Transverse colon (tissue), 4 donors: ENCODE results near the gene CDK5RAP3. TPM values are rescaled to one million over a fixed set of nuclear protein-coding genes. Genes with fewer than 3 reads are reported as not detected.
A peak's percentile ranks its signal among the peaks of the same experiment; 100 is the strongest.

Experiments used
- DNase-seq: peaks from one replicate; pipeline ENCODE4 v3.0.0-alpha.2; 2019
- H3K27ac ChIP-seq, 4 donors: fragments of 200-600 bp; sonication (generic); 2 replicates each; pipeline ENCODE4 v1.5.1; 2016 to 2018; ENCODE audit warnings: inconsistent platforms in 4 of 4
- H3K27me3 ChIP-seq: fragments of 200-600 bp; sonication (generic); 2 replicates; pipeline ENCODE4 v1.5.1; 2017; ENCODE audit warnings: inconsistent platforms
- H3K36me3 ChIP-seq, 4 donors: fragments of 200-600 bp; sonication (generic); 2 replicates each; pipeline ENCODE4 v1.5.1; 2017 to 2019; ENCODE audit warnings: inconsistent platforms in 4 of 4
- H3K4me1 ChIP-seq, 4 donors: fragments of 200-600 bp; sonication (generic); 2 replicates each; pipeline ENCODE4 v1.5.1; 2017 to 2020; ENCODE audit warnings: inconsistent platforms in 4 of 4
- H3K4me3 ChIP-seq, 4 donors: fragments of 200-600 bp; sonication (generic); 1 replicate in 1 of 4; 2 replicates in 3 of 4; pipeline versions ENCODE4 v1.5.1 to v1.6.1; 2017 to 2019; ENCODE audit warnings: inconsistent platforms in 4 of 4
- H3K9me3 ChIP-seq, 2 donors: fragments of 200-600 bp; sonication (generic); 2 replicates each; pipeline ENCODE4 v1.5.1; 2017 to 2019; ENCODE audit warnings: inconsistent platforms in 2 of 2
- EP300 ChIP-seq: sonication (generic); formaldehyde crosslinking; IDR thresholded peaks from one replicate; pipeline ENCODE4 v1.6.1; 2017; ENCODE audit warnings: antibody characterized with exemption, low read depth
- POLR2A ChIP-seq: fragments of 450-650 bp; IDR thresholded peaks from one replicate; pipeline ENCODE4 v1.6.1; 2016; ENCODE audit warnings: antibody characterized with exemption, mild to moderate bottlenecking, moderate library complexity
- POLR2AphosphoS5 ChIP-seq, 3 donors: sonication (generic); formaldehyde crosslinking; IDR thresholded peaks; one replicate each; pipeline ENCODE4 v1.6.1; 2016; ENCODE audit warnings: antibody characterized with exemption in 3 of 3
- WGBS, 2 donors: methylation state at CpG; one replicate each; pipeline ENCODE4 v1.1.5; 2018; ENCODE audit warnings: low coverage in 1 of 2; 5-methylcytosine and 5-hydroxymethylcytosine counted together
- in situ Hi-C, 4 donors: fragments of 200-750 bp; cut with MboI; loops; one replicate each; pipeline versions ENCODE4 v1.15.0 to v1.15.1; 2017; ENCODE audit warnings: low sequenced_read_pairs in 3 of 4, low pct_ligation_motif_present in 1 of 4, low pct_unique_long_range_greater_than_20kb in 1 of 4
- intact Hi-C: fragments of 100-400 bp; cut with DNase I; formaldehyde crosslinking; loops from one replicate; pipeline ENCODE4 v1.15.1; 2023; ENCODE audit warnings: low total_unique reads
- total RNA-seq, 4 donors: library from RNA; depleted of rRNA; stranded (reverse); fragments of >200 nt; gene quantifications; one replicate each; pipeline ENCODE4 v1.1.0, GENCODE V29; 2016
- TF ChIP-seq, protein P1 (sequence below), 5 experiments: fragments of 200-600 bp in 3 of 5; fragments of 450-650 bp in 2 of 5; sonication (generic) in 3 of 5; IDR thresholded peaks; 1 replicate in 2 of 5; 2 replicates in 3 of 5; pipeline ENCODE4 v1.5.1; 2016 to 2017; ENCODE audit warnings: antibody characterized with exemption in 5 of 5, inconsistent platforms in 3 of 5, mild to moderate bottlenecking in 2 of 5, moderate library complexity in 1 of 5

Gene CDK5RAP3
- total RNA-seq, 4 donors from 2014 or later = 159 to 540 (median 296) TPM

DNA sequence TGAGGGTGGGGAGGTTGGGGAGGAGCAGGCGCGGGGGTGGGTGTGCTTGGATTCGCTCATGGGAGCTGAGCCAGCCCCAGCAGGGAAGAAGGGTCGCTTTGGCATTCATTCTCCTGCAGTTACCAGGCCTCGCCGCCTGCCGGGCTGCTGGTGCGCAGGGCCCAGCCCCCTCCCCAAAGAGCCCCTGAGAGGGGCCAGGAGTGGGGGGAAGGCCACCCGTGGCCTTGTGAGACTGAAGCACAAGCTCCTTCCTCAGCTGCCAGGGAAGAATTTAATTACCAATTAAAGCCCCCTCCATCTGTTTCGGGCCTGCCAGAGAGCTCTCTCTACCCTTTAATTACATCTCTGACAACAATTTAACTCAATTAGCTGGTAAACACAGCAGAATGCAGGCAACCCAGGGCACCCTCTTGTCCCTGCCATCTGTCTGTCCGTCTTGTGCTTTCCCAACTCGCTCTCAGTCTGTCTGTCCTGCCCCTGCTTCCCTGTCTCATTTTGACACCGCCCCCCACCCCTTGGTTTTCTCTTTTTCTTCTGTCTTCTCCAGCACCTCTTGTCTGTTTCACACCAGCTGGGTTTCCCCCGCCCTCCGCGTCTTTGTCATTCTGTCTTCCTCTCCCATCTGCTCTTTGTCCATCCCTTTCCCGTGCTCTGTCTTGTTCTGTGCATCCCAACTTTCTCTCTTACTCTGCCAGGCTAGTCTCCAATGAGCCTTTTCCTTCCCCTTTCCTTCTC lies 32.7 kb downstream of the CDK5RAP3 start:
- Histone ChIP-seq H3K9me3 (no peaks in the 10 kb centered on the region), H3K27me3 (peaks cover 8% of the 10 kb centered on the region), H3K4me3 (no peak overlapping the region), H3K4me1 (peaks cover 0 to 17% (median 9%) of the 10 kb centered on the region in 4 donors), H3K27ac (peak overlapping the region in 2 of 4 donors; percentile 11 to 53), H3K36me3 (no peaks in the 10 kb centered on the region)
- DNase-seq = no peak
- in situ Hi-C loops = no loop called here
- intact Hi-C loops = no loop called here
- WGBS, 2 donors = 80 to 86% methylated on average over 7 to 17 of the region's 17 CpGs
- TF ChIP-seq POLR2A (no peak), POLR2AphosphoS5 (IDR thresholded peaks at IDR 0.05) (no peak), EP300 (no peak)
- TF ChIP-seq, protein P1, sequence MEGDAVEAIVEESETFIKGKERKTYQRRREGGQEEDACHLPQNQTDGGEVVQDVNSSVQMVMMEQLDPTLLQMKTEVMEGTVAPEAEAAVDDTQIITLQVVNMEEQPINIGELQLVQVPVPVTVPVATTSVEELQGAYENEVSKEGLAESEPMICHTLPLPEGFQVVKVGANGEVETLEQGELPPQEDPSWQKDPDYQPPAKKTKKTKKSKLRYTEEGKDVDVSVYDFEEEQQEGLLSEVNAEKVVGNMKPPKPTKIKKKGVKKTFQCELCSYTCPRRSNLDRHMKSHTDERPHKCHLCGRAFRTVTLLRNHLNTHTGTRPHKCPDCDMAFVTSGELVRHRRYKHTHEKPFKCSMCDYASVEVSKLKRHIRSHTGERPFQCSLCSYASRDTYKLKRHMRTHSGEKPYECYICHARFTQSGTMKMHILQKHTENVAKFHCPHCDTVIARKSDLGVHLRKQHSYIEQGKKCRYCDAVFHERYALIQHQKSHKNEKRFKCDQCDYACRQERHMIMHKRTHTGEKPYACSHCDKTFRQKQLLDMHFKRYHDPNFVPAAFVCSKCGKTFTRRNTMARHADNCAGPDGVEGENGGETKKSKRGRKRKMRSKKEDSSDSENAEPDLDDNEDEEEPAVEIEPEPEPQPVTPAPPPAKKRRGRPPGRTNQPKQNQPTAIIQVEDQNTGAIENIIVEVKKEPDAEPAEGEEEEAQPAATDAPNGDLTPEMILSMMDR (IDR thresholded peaks at IDR 0.05) = no peak

DNA sequence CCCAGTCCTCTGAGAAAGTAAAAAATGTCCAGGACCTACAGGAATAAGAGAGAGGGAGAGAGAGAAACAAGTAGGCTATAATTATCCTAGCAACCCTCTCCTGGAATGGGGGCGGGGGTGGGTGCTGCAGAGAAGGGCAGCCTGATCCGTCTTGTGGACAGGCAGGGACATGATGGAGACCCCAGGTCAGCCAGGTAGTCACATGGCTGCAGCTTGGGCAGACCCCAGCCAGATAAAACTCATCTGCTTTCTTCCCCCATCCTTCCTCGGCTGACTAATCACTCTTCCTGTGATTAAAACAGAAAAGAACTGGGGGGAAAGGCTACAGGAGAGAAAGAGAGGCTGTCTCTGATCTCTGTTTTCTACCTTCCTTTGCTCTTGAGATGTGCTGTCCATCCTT lies 34.1 kb downstream of the CDK5RAP3 start:
- no peak for TF ChIP-seq POLR2AphosphoS5 (IDR thresholded peaks at IDR 0.05)
- no peak for TF ChIP-seq EP300
- TF ChIP-seq POLR2A = no peak
- H3K4me1 ChIP-seq = peaks cover 0 to 17% (median 9%) of the 10 kb centered on the region in 4 donors
- DNase-seq = no peak
- in situ Hi-C loops (no loop called here), intact Hi-C loops (no loop called here)
- H3K27me3 ChIP-seq = peaks cover 22% of the 10 kb centered on the region
- no peaks in the 10 kb centered on the region for H3K36me3 ChIP-seq
- no peaks in the 10 kb centered on the region for H3K9me3 ChIP-seq
- H3K4me3 ChIP-seq = no peak overlapping the region
- no peak overlapping the region for H3K27ac ChIP-seq
- 47 to 68% methylated on average over 2 to 3 of the region's 3 CpGs for WGBS, 2 donors

DNA sequence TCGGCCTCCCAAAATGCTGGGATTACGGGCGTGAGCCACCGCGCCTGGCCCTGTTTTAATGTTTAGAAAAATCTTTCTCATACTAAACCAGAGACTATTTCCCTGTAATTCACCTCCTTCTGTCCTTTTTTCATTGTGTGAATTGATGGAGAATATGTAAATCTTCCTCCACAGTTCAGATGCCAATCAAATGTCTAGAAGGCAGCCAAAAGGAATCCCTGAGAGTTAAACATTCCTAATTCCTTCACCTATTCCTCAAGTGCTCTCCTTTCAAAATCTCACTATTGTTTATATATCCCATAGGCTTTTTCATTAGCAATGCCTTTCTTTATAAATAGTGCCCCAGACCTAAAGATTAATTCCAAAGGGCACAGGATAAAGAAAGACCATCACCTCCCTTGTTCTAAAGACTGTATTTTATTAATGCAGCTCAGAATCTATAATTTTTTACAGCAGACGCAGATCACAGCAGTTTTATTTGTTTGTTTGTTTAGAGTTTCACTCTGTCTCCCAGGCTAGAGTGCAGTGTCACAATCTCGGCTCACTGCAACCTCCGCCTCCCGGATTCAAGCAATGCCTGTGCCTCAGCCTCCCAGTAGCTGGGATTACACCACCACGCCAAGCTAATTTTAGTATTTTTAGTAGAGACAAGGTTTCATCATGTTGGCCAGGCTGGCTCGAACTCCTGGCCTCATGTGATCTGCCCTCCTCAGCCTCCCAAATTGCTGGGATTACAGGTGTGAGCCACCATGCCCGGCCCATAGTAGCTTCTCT lies 36.2 kb downstream of the CDK5RAP3 start:
- Histone ChIP-seq H3K4me3 (no peak overlapping the region), H3K36me3 (no peaks in the 10 kb centered on the region), H3K27me3 (peaks cover 42% of the 10 kb centered on the region), H3K9me3 (no peaks in the 10 kb centered on the region), H3K4me1 (peaks cover 7 to 22% (median 19%) of the 10 kb centered on the region in 4 donors), H3K27ac (no peak overlapping the region)
- intact Hi-C loops (no loop called here), in situ Hi-C loops (no loop called here)
- WGBS, 2 donors = 87 to 92% methylated on average over 8 to 12 of the region's 12 CpGs
- no peak for DNase-seq
- TF ChIP-seq, protein P1 (IDR thresholded peaks at IDR 0.05) = no peak
- TF ChIP-seq POLR2A (no peak), POLR2AphosphoS5 (IDR thresholded peaks at IDR 0.05) (no peak), EP300 (no peak)

DNA sequence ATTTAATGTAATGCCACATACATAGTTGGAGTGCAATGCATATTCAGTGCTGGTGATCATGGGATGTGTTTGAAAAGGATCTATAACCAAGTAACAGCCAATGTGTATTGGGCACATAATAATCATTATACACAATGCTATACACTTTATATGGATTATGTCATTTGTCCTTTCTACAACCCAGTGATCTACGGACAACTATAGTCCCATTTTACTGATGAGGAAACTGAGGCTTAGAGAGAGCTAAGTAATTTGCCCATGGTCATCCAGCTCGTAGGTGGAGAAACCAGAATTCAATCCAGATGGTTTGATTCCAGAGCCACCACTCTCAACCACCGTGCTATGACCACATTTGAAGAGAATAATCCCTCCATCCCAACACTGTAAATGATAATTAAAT lies 39.3 kb downstream of the CDK5RAP3 start:
- Histone ChIP-seq H3K36me3 (no peaks in the 10 kb centered on the region), H3K9me3 (no peaks in the 10 kb centered on the region), H3K27ac (no peak overlapping the region), H3K4me1 (peaks cover 7 to 16% (median 14%) of the 10 kb centered on the region in 4 donors), H3K4me3 (no peak overlapping the region), H3K27me3 (peaks cover 73% of the 10 kb centered on the region)
- in situ Hi-C loops (no loop called here), intact Hi-C loops (no loop called here)
- DNase-seq = no peak
- WGBS, 2 donors = 82 to 89% methylated on average over 3 of the region's 3 CpGs
- TF ChIP-seq POLR2A = no peak
- no peak for TF ChIP-seq POLR2AphosphoS5 (IDR thresholded peaks at IDR 0.05)
- TF ChIP-seq EP300 = no peak
- TF ChIP-seq, protein P1 (IDR thresholded peaks at IDR 0.05) = no peak
